AG04449 (cell line): Measurements from ENCODE around the gene ATP8A2.

Source experiments
- CTCF ChIA-PET: fragments of 350-600 bp; formaldehyde crosslinking; extraction: SDS; loops from one replicate; lab custom pipeline; 2021; ENCODE audit warnings: antibody characterized with exemption; lab: Yijun Ruan, JAX
- POLR2A ChIA-PET: fragments of 400-600, 350-600 bp; formaldehyde crosslinking; extraction: SDS; loops from one replicate; lab custom pipeline; 2020; ENCODE audit warnings: antibody characterized with exemption, inconsistent platforms; lab: Yijun Ruan, JAX
- DNase-seq: peaks from one replicate; pipeline ENCODE4 v3.0.0-alpha.2; 2010; ENCODE audit warnings: low read depth, low spot score
- H3K4me3 ChIP-seq: 2 replicates; pipeline ENCODE4 v1.5.1; 2011; ENCODE audit warnings: low read depth, mild to moderate bottlenecking, control low read depth, low read length
- CTCF ChIP-seq: IDR thresholded peaks from one replicate; pipeline ENCODE4 v1.5.1; 2011; ENCODE audit warnings: mild to moderate bottlenecking, moderate library complexity, low read length, control low read depth, inconsistent platforms; ENCODE audit not compliant: insufficient read depth; ENCODE audit errors: missing control alignments

ATP8A2 gene

GRCh38 chr13:25659091-25659795 is 287.5 kb downstream of the ATP8A2 start:
- CTCF ChIA-PET = no interaction called here
- no peak for DNase-seq
- no peak for TF ChIP-seq CTCF
- POLR2A ChIA-PET = no interaction called here
- H3K4me3 ChIP-seq = no peak overlapping the region

- H3K4me3 ChIP-seq = no peak overlapping the region
- ChIA-PET POLR2A (no interaction called here), CTCF (no interaction called here)
- no peak for TF ChIP-seq CTCF
- no peak for DNase-seq
Observed at GRCh38 chr13:25660996-25661395, 289.2 kb downstream of the ATP8A2 start.

- CTCF ChIA-PET = no interaction called here
- POLR2A ChIA-PET = no interaction called here
Observed at GRCh38 chr13:25662516-25662915, 290.7 kb downstream of the ATP8A2 start.

GRCh38 chr13:25668345-25668744 is 296.6 kb downstream of the ATP8A2 start:
- ChIA-PET POLR2A (no interaction called here), CTCF (no interaction called here)
- TF ChIP-seq CTCF = no peak
- DNase-seq = no peak
- no peak overlapping the region for H3K4me3 ChIP-seq

More at GRCh38 chr13:25662516-25662915, 290.7 kb downstream of the ATP8A2 start:
- no peak for TF ChIP-seq CTCF
- no peak overlapping the region for H3K4me3 ChIP-seq
- no peak for DNase-seq

GRCh38 chr13:25673711-25674110 is 301.9 kb downstream of the ATP8A2 start:
- no peak for DNase-seq
- no peak overlapping the region for H3K4me3 ChIP-seq
- POLR2A ChIA-PET = no interaction called here
- CTCF ChIA-PET = no interaction called here
- no peak for TF ChIP-seq CTCF

- no peak overlapping the region for H3K4me3 ChIP-seq
- no peak for DNase-seq
- CTCF ChIA-PET = no interaction called here
- POLR2A ChIA-PET = no interaction called here
- no peak for TF ChIP-seq CTCF
Observed at GRCh38 chr13:25674371-25674770, 302.6 kb downstream of the ATP8A2 start.
